Measurements from ENCODE around the gene CLINT1.

The CLINT1 gene

GRCh38 chr5:157744051-157745011, 114.6 kb downstream of the CLINT1 start:
- Histone ChIP-seq H3K27ac (ENCODE audit: low read depth, low read length, poor library complexity, severe bottlenecking) (no peak overlapping the region), H3K4me1 (ENCODE audit: insufficient read depth, low read length, severe bottlenecking) (peaks cover 30% of the 10 kb centered on the region), H3K9me2 (ENCODE audit: low read depth, low read length) (no peaks in the 10 kb centered on the region), H3K4me2 (ENCODE audit: low read length) (peak overlapping the region; percentile 94), H4K20me1 (ENCODE audit: insufficient read depth, low read length) (no peaks in the 10 kb centered on the region), H3K9me3 (ENCODE audit: low read length) (no peaks in the 10 kb centered on the region), H3F3A (ENCODE audit: insufficient read depth, low read length) (no peaks in the 10 kb centered on the region), H3K79me2 (ENCODE audit: insufficient read depth, low read length) (no peaks in the 10 kb centered on the region), H2AFZ (ENCODE audit: low read length) (no peak overlapping the region), H3K4me3 (ENCODE audit: low read depth, low read length, poor library complexity, severe bottlenecking) (peak overlapping the region; percentile 96), H3K9ac (ENCODE audit: low read length) (peak overlapping the region; percentile 92), H3K27me3 (ENCODE audit: insufficient read depth, low read length) (no peaks in the 10 kb centered on the region), H3K36me3 (ENCODE audit: insufficient read depth, low read length) (peaks cover 6% of the 10 kb centered on the region)
- TF ChIP-seq CTCF (IDR thresholded peaks at IDR 0.05; ENCODE audit: low read length), result no peak
- no peak for TF ChIP-seq EZH2 (IDR thresholded peaks at IDR 0.05; ENCODE audit: borderline replicate concordance, low read length)

- H3K9ac ChIP-seq (ENCODE audit: low read length), result peak within 1 kb of the TSS; percentile 92
- H3K79me2 ChIP-seq (ENCODE audit: insufficient read depth, low read length), result no peaks in the 10 kb centered on the region
- H3K36me3 ChIP-seq (ENCODE audit: insufficient read depth, low read length), result peaks cover 13% of the 10 kb centered on the region
- peak within 1 kb of the TSS; percentile 96 for H3K4me3 ChIP-seq (ENCODE audit: low read depth, low read length, poor library complexity, severe bottlenecking)
- no peak for TF ChIP-seq EZH2 (IDR thresholded peaks at IDR 0.05; ENCODE audit: borderline replicate concordance, low read length)
- peak; percentile 98 for TF ChIP-seq CTCF (IDR thresholded peaks at IDR 0.05; ENCODE audit: low read length)
- no peaks in the 10 kb centered on the region for H3K9me2 ChIP-seq (ENCODE audit: low read depth, low read length)
- peak within 1 kb of the TSS; percentile 94 for H3K4me2 ChIP-seq (ENCODE audit: low read length)
- H2AFZ ChIP-seq (ENCODE audit: low read length), result peak within 1 kb of the TSS; percentile 82
- H3K4me1 ChIP-seq (ENCODE audit: insufficient read depth, low read length, severe bottlenecking), result peaks cover 30% of the 10 kb centered on the region
- H3K9me3 ChIP-seq (ENCODE audit: low read length), result peaks cover 2% of the 10 kb centered on the region; the same call in 1 of the 2 replicates
- no peak within 1 kb of the TSS for H3K27ac ChIP-seq (ENCODE audit: low read depth, low read length, poor library complexity, severe bottlenecking)
- H3F3A ChIP-seq (ENCODE audit: insufficient read depth, low read length), result no peaks in the 10 kb centered on the region
- H4K20me1 ChIP-seq (ENCODE audit: insufficient read depth, low read length), result no peaks in the 10 kb centered on the region
- no peaks in the 10 kb centered on the region for H3K27me3 ChIP-seq (ENCODE audit: insufficient read depth, low read length)
Measured at GRCh38 chr5:157743163-157744050, 115.5 kb downstream of the CLINT1 start, which contains the start of gene LSM11. TSS of gene LSM11 (plus strand) at chr5:157743712. CDS start at chr5:157743751, 39 bp downstream.

GRCh38 chr5:157741131-157741530, 117.8 kb downstream of the CLINT1 start:
- Histone ChIP-seq H4K20me1 (ENCODE audit: insufficient read depth, low read length) (no peaks in the 10 kb centered on the region), H3K79me2 (ENCODE audit: insufficient read depth, low read length) (no peaks in the 10 kb centered on the region), H3K36me3 (ENCODE audit: insufficient read depth, low read length) (peaks cover 33% of the 10 kb centered on the region), H3K9ac (ENCODE audit: low read length) (no peak overlapping the region), H3K9me2 (ENCODE audit: low read depth, low read length) (no peaks in the 10 kb centered on the region), H3K9me3 (ENCODE audit: low read length) (peaks cover 7% of the 10 kb centered on the region), H2AFZ (ENCODE audit: low read length) (no peak overlapping the region), H3F3A (ENCODE audit: insufficient read depth, low read length) (no peaks in the 10 kb centered on the region), H3K4me2 (ENCODE audit: low read length) (no peak overlapping the region), H3K4me3 (ENCODE audit: low read depth, low read length, poor library complexity, severe bottlenecking) (no peak overlapping the region), H3K4me1 (ENCODE audit: insufficient read depth, low read length, severe bottlenecking) (peaks cover 23% of the 10 kb centered on the region), H3K27me3 (ENCODE audit: insufficient read depth, low read length) (no peaks in the 10 kb centered on the region), H3K27ac (ENCODE audit: low read depth, low read length, poor library complexity, severe bottlenecking) (no peak overlapping the region)
- TF ChIP-seq CTCF (IDR thresholded peaks at IDR 0.05; ENCODE audit: low read length) (no peak), EZH2 (IDR thresholded peaks at IDR 0.05; ENCODE audit: borderline replicate concordance, low read length) (no peak)

Data from OCI-LY1 (cell line).